Sigmoid colon (tissue), 7 donors: ENCODE measurements around the gene EVA1C. TPM values are rescaled to one million over a fixed set of nuclear protein-coding genes. Genes with fewer than 3 reads are reported as not detected.
"Not testable (repeated sequence)": the region's sequence is repeated elsewhere in the genome, so short reads cannot be mapped to it uniquely, and the experiment has no call there.

Experiments used
- DNase-seq: peaks from one replicate; pipeline ENCODE4 v3.0.0-alpha.2; 2019
- H3K27ac ChIP-seq, 4 donors: fragments of 200-600 bp; sonication (generic); one replicate each; pipeline ENCODE4 v1.5.1; 2016 to 2019; ENCODE audit warnings: mild to moderate bottlenecking in 1 of 4
- H3K27me3 ChIP-seq, 3 donors: fragments of 200-600 bp; sonication (generic); one replicate each; pipeline ENCODE4 v1.5.1; 2019; ENCODE audit warnings: mild to moderate bottlenecking in 1 of 3
- H3K36me3 ChIP-seq, 4 donors: fragments of 200-600 bp; sonication (generic); one replicate each; pipeline ENCODE4 v1.5.1; 2016 to 2019
- H3K4me1 ChIP-seq, 4 donors: fragments of 200-600 bp; sonication (generic); one replicate each; pipeline ENCODE4 v1.5.1; 2017 to 2019
- H3K4me3 ChIP-seq, 4 donors: fragments of 200-600 bp; sonication (generic); one replicate each; pipeline ENCODE4 v1.5.1; 2017 to 2019; ENCODE audit warnings: mild to moderate bottlenecking in 2 of 4, moderate library complexity in 1 of 4
- H3K9me3 ChIP-seq, 4 donors: fragments of 200-600 bp in 3 of 4; sonication (generic) in 3 of 4; one replicate each; pipeline versions ENCODE4 v1.5.1 to v1.6.1; 2013 to 2019
- CTCF ChIP-seq, 4 experiments: fragments of 450-650 bp in 3 of 4; fragments of 200-600 bp in 1 of 4; IDR thresholded peaks; one replicate each; pipeline ENCODE4 v1.5.1; 2016 to 2019; ENCODE audit warnings: antibody characterized with exemption in 4 of 4, mild to moderate bottlenecking in 3 of 4, moderate library complexity in 2 of 4
- EP300 ChIP-seq, 4 donors: sonication (generic); formaldehyde crosslinking; IDR thresholded peaks; one replicate each; pipeline ENCODE4 v1.6.1; 2017; ENCODE audit warnings: antibody characterized with exemption in 4 of 4
- POLR2A ChIP-seq, 2 donors: fragments of 450-650 bp; IDR thresholded peaks; one replicate each; pipeline ENCODE4 v1.6.1; 2016; ENCODE audit warnings: antibody characterized with exemption in 2 of 2, mild to moderate bottlenecking in 2 of 2, moderate library complexity in 2 of 2
- POLR2AphosphoS5 ChIP-seq, 4 donors: sonication (generic); formaldehyde crosslinking; IDR thresholded peaks; one replicate each; pipeline ENCODE4 v1.6.1; 2017; ENCODE audit warnings: antibody characterized with exemption in 4 of 4
- WGBS, 2 donors: extraction: QIAGEN DNeasy Blood & Tissue Kit; methylation state at CpG; one replicate each; pipeline ENCODE4 v1.1.7; 2013; 5-methylcytosine and 5-hydroxymethylcytosine counted together
- intact Hi-C: fragments of 100-400 bp; cut with DNase I; formaldehyde crosslinking; loops from one replicate; pipeline ENCODE4 v1.15.1; 2023
- polyA plus RNA-seq, 3 donors: library from polyadenylated mRNA; stranded (reverse); fragments of 200-250 nt; gene quantifications; one replicate each; pipeline ENCODE4 v1.2.3, GENCODE V29; 2013
- total RNA-seq, 4 donors: library from RNA; depleted of rRNA; stranded (reverse); fragments of >200 nt; gene quantifications; one replicate each; pipeline ENCODE4 v1.1.0, GENCODE V29; 2016
- donor health status: healthy with polysubstance abuse.
- donor health status: Bipolar disorder and iron deficiency.
- donor health status: healthy.

EVA1C gene
- total and polyA plus RNA-seq, 7 donors, result 3.5 to 53.8 (median 32.1) TPM

- Histone ChIP-seq H3K27me3 (no peaks in the 10 kb centered on the region), H3K4me3 (no peak overlapping the region), H3K36me3 (no peaks in the 10 kb centered on the region), H3K4me1 (no peaks in the 10 kb centered on the region), H3K27ac (no peak overlapping the region), H3K9me3 (no peaks in the 10 kb centered on the region)
- DNase-seq, result no peak
- intact Hi-C loops, result no loop called here
- TF ChIP-seq POLR2AphosphoS5 (IDR thresholded peaks at IDR 0.05), result no peak
- 92 to 97% methylated on average over 4 of the region's 4 CpGs for WGBS, 2 donors
These were observed 142.5 kb downstream of the EVA1C start for GRCh38 chr21:32554832-32555638.

- DNase-seq, result no peak
- no peak overlapping the region for H3K4me3 ChIP-seq
- H3K4me1 ChIP-seq, result no peaks in the 10 kb centered on the region
- no peak overlapping the region for H3K27ac ChIP-seq
- WGBS, 2 donors, result 75 to 91% methylated on average over 3 of the region's 3 CpGs
- H3K9me3 ChIP-seq, result no peaks in the 10 kb centered on the region
- intact Hi-C loops, result no loop called here
- no peaks in the 10 kb centered on the region for H3K36me3 ChIP-seq
- no peak for TF ChIP-seq POLR2AphosphoS5 (IDR thresholded peaks at IDR 0.05)
- TF ChIP-seq EP300 (IDR thresholded peaks at IDR 0.05), result no peak
- TF ChIP-seq CTCF (IDR thresholded peaks at IDR 0.05), result no peak
- no peak for TF ChIP-seq POLR2A (IDR thresholded peaks at IDR 0.05)
- H3K27me3 ChIP-seq, result no peaks in the 10 kb centered on the region
These were observed 145.6 kb downstream of the EVA1C start for GRCh38 chr21:32558106-32558505.

- DNase-seq, result no peak
- no peaks in the 10 kb centered on the region for H3K4me1 ChIP-seq
- H3K27ac ChIP-seq, result no peak overlapping the region
- H3K27me3 ChIP-seq, result no peaks in the 10 kb centered on the region
- intact Hi-C loops, result no loop called here
- no peak overlapping the region for H3K4me3 ChIP-seq
- 85 to 87% methylated on average over 6 of the region's 6 CpGs for WGBS, 2 donors
- no peaks in the 10 kb centered on the region for H3K36me3 ChIP-seq
- TF ChIP-seq EP300 (IDR thresholded peaks at IDR 0.05) (no peak), CTCF (IDR thresholded peaks at IDR 0.05) (no peak), POLR2A (IDR thresholded peaks at IDR 0.05) (no peak), POLR2AphosphoS5 (IDR thresholded peaks at IDR 0.05) (no peak)
- no peaks in the 10 kb centered on the region for H3K9me3 ChIP-seq
These were observed 146.6 kb downstream of the EVA1C start for GRCh38 chr21:32559006-32559610.

GRCh38 chr21:32560896-32561295 is 148.4 kb downstream of the EVA1C start:
- TF ChIP-seq POLR2A (IDR thresholded peaks at IDR 0.05) (no peak), EP300 (IDR thresholded peaks at IDR 0.05) (no peak), POLR2AphosphoS5 (IDR thresholded peaks at IDR 0.05) (no peak), CTCF (IDR thresholded peaks at IDR 0.05) (no peak)
- DNase-seq, result no peak
- H3K9me3 ChIP-seq, result peaks cover 0 to 7% (median 0%) of the 10 kb centered on the region in 4 donors
- 94 to 97% methylated on average over 3 of the region's 3 CpGs for WGBS, 2 donors
- H3K27me3 ChIP-seq, result no peaks in the 10 kb centered on the region
- no peaks in the 10 kb centered on the region for H3K4me1 ChIP-seq
- H3K27ac ChIP-seq, result no peak overlapping the region
- H3K36me3 ChIP-seq, result no peaks in the 10 kb centered on the region
- intact Hi-C loops, result no loop called here
- no peak overlapping the region for H3K4me3 ChIP-seq

- H3K9me3 ChIP-seq, H3K36me3 ChIP-seq, H3K4me3 ChIP-seq, H3K4me1 ChIP-seq, H3K27ac ChIP-seq, intact Hi-C loops, H3K27me3 ChIP-seq, DNase-seq: not testable (repeated sequence)
- WGBS, 2 donors, result 84 to 91% methylated on average over 1 of the region's 1 CpG
These were observed 149.0 kb downstream of the EVA1C start for GRCh38 chr21:32561476-32561875.
